Mucosa of gallbladder (tissue), 1 donor: Measurements from ENCODE around the gene PLEKHG2. TPM values are rescaled to one million over a fixed set of nuclear protein-coding genes. Genes with fewer than 3 reads are reported as not detected.
A peak's percentile ranks its signal among the peaks of the same experiment; 100 is the strongest.
"Not testable (repeated sequence)": the region's sequence is repeated elsewhere in the genome, so short reads cannot be mapped to it uniquely, and the experiment has no call there.

Experiments used
- DNase-seq: peaks from one replicate; pipeline ENCODE4 v3.0.0-alpha.2; 2020; ENCODE audit warnings: low spot score
- total RNA-seq: library from RNA; stranded (reverse); gene quantifications from one replicate; pipeline ENCODE4 v1.2.1, GENCODE V29; 2021
- donor health status: DM: no; HTN: no; CAD: no.

PLEKHG2 gene
- total RNA-seq, 1 donor from 2014 or later = 41.8 TPM

DNA sequence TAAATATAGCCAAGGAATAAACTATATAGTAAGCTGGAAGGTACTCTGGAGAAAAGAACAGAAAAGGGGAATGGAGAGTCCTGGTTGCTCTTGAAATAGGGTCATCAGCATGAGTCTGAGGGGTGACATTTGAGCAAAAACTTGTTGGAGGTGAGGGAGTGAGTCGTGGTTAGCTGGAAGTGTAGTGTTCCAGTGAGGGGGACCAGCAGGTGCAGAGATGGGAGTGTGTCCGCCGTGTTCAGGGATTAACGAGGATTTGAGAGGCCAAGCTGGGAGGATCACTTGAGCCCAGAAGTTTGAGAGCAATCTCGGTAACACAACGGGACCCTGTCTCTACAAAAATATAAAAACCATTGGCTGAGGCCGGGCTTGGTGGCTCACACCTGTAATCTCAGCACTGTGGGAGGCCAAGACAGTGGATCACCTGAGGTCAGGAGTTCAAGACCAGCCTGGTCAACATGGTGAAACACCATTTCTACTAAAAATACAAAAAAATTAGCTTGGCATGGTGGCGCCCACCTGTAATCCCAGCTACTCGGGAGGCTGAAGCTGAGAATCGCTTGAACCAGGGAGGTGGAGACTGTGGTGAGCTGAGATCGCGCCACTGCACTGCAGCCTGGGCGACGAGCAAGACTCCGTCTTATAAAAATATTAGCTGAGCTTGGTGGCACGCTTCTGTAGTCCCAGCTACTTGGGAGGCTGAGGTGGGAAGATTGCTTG lies 34.1 kb downstream of the PLEKHG2 start:
- DNase-seq = no peak

DNA sequence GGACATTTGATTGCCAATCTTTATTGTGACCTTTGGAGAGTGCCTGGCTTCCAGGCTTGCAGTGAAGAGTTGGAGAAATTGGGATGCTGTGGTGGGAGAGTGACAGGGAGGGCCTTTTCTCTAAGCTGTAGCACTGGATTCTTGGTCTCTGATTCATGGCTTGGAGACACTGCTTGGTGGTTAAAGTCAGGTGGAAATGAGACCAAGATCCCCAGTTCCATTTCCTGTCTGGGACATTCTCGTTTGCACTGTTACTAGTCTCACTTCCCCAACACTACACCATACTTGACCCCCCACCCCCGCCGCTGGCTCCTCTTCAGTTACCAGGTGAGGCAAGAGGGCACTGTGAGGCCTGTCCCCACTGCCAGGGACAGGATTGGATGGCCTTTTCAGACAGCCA lies 35.8 kb downstream of the PLEKHG2 start:
- no peak for DNase-seq

DNA sequence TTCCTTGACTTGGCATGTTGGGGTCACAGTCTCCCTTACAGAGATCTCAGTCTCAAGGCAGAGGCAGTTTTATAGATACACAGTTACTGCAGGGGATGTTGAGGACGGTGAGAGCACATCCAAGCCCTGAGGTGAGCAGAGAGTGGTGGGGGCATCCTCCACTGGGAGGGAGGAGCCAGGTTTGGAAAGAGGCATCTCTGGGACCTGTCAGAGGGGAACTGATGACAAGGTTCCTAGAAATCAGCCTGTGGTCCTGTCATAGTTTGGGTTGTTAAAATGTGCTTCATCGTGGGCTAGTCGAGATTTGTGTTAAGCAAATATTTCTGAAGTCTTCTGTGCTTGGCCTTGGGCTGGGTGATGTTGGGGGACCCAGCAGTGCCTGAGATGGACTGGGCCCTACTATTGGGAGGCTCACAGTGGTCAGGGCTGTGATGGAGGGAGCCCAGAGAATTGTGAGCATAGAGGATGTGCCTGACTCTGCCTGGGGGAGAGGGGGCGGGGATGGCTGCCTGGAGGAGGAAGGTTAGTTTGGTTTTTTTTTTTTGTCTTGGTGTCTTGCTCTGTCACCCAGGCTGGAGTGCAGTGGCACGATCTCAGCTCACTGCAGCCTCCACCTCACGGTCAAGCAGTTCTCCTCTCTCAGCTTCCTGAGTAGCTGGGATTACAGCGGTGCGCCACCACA lies 36.8 kb downstream of the PLEKHG2 start:
- DNase-seq = no peak

DNA sequence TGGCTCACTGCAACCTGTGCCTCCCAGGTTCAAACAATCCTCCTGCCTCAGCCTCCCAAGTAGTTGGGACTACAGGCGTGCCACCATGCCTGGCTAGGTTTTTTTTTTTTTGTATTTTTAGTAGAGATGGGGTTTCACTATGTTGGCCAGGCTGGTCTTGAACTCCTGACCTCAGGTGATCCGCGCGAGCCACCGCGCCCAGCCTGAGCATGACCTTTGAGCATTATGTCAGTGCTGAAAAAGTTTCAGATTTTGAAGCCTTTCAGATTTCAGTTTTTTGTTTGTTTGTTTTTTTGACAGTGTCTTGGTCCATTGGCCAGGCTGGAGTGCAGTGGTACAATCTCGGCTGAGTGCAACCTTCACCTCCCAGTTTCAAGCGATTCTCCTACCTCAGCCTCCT lies 38.8 kb downstream of the PLEKHG2 start:
- DNase-seq = not testable (repeated sequence)

DNA sequence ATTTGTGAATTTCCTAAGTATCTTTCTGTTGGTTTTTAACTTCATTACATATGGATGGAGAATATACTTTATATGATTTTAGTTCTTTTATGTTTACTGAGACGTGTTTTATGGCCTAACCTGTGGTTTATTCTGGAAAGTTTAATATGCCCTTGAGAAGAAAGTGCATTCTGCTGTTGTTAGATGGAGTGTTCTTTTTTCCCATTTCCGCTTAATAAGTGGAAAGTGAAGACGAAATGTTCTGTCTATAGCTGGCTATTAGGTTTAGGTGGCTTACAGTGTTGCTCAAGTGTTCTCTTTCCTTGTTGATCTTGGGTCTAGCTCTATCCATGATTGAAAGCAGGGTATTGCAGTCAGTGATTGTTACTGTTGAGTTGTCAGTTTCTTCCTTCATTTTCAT lies 50.9 kb downstream of the PLEKHG2 start:
- DNase-seq = no peak

DNA sequence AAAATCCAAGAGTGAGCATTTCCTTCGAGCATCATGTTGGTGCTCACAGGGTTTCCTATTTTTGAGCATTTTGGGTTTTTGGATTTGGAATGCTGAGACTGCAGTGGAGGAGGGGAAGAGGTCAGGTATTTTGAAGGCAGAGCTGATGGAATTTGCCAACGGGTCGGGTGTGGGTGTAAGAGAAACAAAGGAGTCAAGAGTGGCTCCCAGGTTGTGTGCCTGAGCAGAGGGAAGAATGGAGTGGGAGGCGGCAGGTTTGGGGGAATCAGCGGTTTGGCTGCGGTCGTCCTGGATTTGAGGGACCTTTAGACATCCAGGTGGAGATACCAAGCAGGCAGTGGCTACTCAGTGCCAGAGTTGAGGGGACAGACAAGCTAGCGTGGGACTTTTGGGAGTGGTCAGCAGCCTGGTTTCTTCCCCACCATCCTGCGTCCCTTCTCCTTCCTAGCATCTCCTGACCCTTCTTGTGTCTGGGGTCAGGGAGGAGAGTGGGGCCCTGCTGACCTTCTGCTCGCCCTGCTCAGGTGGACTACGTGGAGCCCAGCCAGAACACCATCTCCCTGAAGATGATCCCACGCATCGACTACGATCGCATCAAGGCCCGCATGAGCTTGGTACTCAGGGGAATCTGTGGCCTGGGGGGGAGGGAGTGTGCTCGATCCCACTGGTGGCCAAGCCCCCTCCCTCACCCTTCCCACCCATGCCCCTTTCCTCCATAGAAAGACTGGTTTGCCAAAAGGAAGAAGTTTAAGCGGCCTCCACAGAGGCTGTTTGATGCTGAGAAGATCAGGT lies 53.7 kb downstream of the PLEKHG2 start:
- no peak for DNase-seq

DNA sequence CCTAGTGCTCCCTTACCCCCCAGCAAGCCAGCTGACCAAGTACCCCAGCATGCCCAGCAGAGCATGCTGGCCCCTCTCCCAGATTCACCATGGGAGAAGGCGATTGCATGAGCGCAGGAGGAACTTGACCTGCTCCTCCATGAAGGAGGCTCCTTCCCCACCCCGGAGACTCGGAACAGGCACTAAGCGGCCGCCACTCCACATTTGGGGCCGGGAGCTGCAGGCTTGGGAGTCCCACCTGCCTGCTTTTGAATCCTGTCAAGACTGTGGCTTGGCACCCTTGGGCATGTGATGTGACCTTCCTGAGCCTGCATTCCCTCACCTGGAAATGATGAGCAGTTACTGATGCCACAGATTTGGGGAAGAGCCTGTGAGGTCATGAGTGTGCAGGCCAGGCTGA lies 55.5 kb downstream of the PLEKHG2 start:
- DNase-seq = no peak

DNA sequence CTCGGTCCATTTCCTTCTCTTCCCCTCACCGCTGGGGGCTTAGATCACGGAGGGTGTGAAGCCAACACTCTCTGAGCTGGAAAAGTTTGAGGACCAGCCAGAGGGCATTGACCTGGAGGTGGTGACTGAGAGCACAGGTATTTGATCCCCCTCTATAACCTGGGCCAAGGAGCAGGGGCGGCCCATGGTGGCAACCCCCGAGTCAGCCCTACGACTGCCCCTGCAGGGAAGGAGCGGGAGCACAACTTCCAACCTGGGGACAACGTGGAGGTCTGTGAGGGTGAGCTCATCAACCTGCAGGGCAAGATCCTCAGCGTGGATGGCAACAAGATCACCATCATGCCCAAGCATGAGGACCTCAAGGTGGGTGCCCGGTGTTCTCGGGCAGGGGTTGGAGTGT lies 56.6 kb downstream of the PLEKHG2 start:
- DNase-seq = no peak

DNA sequence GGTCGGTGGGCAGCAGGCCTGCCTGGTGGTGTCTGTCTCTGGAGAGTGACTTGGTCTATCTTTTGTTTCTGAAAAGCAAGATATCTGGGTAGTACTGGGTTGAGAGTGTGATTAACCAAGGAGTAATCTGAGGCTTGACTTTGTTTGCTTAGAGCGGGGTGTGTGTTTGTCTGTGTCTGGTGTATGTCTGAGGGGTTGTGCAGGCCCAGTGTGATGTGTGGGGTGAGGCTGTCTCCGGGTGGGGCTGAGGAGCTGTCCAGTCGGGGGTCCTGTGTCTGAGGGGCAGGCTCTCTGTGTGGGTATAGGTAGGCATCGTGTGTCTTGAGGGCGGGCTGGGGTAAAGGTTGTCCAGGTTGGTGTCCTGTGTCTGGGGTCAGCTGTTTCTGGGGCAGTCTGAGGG lies 57.1 kb downstream of the PLEKHG2 start:
- no peak for DNase-seq

DNA sequence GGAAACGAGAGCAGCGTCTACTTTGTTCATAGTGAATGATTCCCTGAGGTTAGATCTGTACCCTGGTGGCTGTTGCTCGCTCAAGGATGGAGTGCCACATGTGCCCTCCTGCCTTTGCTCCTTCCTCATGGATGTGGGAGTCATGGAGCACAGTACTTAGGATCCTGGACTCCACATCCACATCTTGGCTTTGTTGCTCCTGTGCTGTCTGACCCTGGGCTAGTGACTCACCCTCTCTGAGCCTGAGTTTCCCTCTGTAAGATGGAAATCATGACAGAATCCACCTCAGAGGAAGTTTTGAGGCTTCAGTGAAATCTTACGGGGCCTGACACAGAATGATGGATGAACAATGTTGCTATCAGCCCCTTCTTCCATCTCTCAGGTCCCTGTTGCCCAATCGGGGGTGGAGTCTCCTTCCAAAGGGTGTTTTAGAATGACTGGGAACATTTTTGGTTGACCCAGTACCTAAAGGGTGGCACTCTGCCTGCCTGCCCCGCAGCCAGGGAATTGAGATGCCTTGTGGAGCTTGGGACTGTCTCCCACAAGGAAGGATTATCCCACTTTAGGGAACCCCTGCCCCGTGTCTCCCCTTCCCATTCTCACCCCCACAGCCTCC lies 58.4 kb downstream of the PLEKHG2 start:
- DNase-seq = no peak

DNA sequence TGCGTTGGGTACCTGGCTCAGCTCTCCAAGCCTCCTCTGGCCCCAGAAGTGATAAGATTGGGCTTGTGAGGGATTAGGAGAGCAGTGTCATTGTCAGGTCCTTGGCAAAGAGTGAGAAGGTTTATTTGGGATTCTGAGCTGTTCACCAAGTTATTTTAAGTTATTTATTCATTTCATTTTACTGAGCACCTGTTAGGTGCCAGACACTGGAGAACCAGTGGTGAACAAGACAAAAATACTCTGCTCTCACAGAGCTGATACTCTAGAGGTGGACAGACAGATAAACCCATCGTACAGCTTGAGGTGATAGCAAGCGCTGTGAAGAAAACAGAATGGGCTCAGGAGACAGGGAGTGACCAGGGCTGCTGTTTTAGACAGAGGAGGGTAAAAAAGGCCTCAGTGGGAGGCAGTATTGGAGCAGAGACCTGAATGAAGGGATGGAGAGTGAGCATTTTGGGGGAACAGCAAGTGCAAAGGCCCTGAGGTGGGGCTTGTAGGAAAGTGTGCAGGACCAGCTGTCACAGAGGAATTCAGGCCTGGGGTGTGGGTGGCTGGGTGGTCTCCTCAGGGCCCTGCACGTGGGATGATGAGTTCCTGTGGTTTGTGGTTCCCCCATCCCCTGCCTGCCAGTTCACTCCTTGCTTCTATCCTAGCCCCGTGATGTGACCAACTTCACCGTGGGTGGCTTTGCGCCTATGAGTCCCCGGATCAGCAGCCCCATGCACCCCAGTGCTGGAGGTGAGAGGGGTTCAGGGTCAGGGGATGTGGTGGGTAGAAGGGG lies 59.5 kb downstream of the PLEKHG2 start:
- no peak for DNase-seq

DNA sequence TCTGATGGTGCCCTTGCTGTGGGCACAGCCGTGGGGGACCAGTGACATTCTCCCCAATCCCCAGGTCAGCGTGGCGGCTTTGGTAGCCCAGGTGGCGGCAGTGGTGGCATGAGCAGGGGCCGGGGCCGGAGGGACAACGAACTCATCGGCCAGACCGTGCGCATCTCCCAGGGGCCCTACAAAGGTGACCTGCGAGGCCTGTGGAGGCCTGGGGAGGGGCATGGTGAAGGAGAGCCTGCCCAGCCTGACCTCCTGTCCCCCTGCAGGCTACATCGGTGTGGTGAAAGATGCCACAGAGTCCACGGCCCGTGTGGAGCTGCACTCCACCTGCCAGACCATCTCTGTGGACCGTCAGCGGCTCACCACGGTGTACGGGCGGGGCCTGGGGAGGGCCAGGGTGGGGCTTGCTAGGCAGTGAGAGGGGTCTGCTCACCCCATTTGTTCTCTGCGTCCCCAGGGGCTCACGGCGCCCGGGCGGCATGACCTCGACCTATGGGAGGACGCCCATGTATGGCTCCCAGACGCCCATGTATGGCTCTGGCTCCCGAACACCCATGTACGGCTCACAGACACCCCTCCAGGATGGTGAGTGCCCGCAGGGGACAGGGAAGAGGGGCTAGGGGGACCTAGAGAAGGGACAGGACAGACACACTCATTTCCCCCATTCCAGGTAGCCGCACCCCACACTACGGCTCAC lies 60.4 kb downstream of the PLEKHG2 start:
- no peak for DNase-seq

DNA sequence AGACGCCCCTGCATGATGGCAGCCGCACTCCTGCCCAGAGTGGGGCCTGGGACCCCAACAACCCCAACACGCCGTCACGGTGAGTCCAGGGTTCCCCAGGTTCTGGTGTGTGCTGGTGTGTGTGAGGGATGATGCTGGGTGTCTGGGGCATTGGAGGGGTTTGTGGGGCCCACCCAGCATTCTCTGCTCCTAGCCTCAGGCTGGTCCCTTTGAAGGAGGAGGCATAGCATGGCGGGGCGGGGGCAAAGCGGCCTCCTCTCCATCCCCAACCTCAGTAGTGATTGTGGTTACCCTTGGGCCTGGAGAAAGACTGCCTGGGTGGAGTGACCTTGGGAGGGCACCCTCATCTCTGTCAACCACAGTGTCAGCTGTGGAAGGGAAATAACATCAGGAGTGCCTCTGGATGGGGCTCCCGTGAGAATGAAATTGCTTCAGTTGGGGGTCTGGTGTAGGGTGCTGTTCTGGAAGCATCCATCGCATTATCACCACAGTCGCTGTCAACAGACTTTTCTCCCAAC lies 61.0 kb downstream of the PLEKHG2 start:
- DNase-seq = no peak

DNA sequence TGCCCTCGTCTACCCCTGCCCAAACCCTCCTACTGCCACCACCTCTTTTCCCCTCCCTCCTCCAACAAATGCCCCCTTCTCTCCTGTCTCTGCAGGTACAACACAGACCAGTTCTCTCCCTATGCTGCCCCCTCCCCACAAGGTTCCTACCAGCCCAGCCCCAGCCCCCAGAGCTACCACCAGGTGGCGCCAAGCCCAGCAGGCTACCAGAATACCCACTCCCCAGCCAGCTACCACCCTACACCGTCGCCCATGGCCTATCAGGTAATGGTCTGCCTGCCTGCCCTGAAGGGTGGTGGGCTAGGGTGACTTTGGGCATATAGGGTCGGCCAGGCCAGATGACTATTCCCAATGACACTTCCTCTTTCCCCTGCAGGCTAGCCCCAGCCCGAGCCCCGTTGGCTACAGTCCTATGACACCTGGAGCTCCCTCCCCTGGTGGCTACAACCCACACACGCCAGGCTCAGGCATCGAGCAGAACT lies 61.7 kb downstream of the PLEKHG2 start:
- DNase-seq = peak; percentile 20

DNA sequence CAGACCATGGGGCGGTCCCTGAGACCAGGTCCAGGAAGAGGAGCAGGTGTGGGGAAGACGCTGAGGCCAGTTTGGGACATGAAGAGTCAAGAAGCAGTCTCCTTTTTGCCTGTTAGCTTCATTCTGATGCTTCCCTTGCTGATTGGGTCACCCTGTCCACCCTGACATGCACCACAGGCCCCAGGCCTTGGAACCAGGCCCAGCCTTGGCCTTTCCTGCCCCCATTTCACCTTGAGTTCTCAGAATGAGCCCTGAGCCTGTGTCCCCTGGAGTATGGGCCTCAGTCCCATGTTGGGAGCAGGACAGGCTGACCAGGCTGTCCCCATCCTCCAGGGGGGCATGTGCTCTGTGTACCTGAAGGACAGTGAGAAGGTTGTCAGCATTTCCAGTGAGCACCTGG lies 63.3 kb downstream of the PLEKHG2 start:
- DNase-seq = no peak

Other genes with a start within 250 kb of the PLEKHG2 start
- gene NCCRP1, start 215.7 kb upstream of the PLEKHG2 start, total RNA-seq = 0.17 TPM
- gene SYCN, start 208.4 kb upstream of the PLEKHG2 start, total RNA-seq = 1.1 TPM
- gene IFNL3, start 167.7 kb upstream of the PLEKHG2 start, total RNA-seq = not detected
- gene IFNL4, start 163.8 kb upstream of the PLEKHG2 start, total RNA-seq = not detected
- gene IFNL2, start 144.3 kb upstream of the PLEKHG2 start, total RNA-seq = not detected
- gene IFNL1, start 116.3 kb upstream of the PLEKHG2 start, total RNA-seq = not detected
- gene LRFN1, start 91.8 kb upstream of the PLEKHG2 start, total RNA-seq = 1.6 TPM
- 29.0 TPM for gene GMFG, start 76.6 kb upstream of the PLEKHG2 start, total RNA-seq
- gene SAMD4B, start 70.2 kb upstream of the PLEKHG2 start, total RNA-seq = 106 TPM
- gene PAF1, start 21.6 kb upstream of the PLEKHG2 start, total RNA-seq = 50.5 TPM
- gene MED29, start 21.3 kb upstream of the PLEKHG2 start, total RNA-seq = 46.0 TPM
- gene ZFP36, start 5.8 kb upstream of the PLEKHG2 start, total RNA-seq = 180 TPM
- gene RPS16, start 23.3 kb downstream of the PLEKHG2 start, total RNA-seq = 1,378 TPM
- 157 TPM for gene SUPT5H, start 32.9 kb downstream of the PLEKHG2 start, total RNA-seq
- gene TIMM50, start 68.2 kb downstream of the PLEKHG2 start, total RNA-seq = 53.3 TPM
- gene DLL3, start 86.3 kb downstream of the PLEKHG2 start, total RNA-seq = not detected
- not detected for gene SELENOV, start 102.5 kb downstream of the PLEKHG2 start, total RNA-seq
- gene EID2B, start 120.2 kb downstream of the PLEKHG2 start, total RNA-seq = 2.6 TPM
- gene EID2, start 127.5 kb downstream of the PLEKHG2 start, total RNA-seq = 15.0 TPM
- not detected for gene LGALS13, start 189.9 kb downstream of the PLEKHG2 start, total RNA-seq
- gene LGALS16, start 243.2 kb downstream of the PLEKHG2 start, total RNA-seq = not detected